ENCODE results near the gene C1QTNF4. TPM values are rescaled to one million over a fixed set of nuclear protein-coding genes. Genes with fewer than 3 reads are reported as not detected.

Gene C1QTNF4
- total and polyA plus RNA-seq, 9 of the 15 experiments (the other 6 are each of a cell fraction or from before 2014, with no cell fraction given) = not detected

DNA sequence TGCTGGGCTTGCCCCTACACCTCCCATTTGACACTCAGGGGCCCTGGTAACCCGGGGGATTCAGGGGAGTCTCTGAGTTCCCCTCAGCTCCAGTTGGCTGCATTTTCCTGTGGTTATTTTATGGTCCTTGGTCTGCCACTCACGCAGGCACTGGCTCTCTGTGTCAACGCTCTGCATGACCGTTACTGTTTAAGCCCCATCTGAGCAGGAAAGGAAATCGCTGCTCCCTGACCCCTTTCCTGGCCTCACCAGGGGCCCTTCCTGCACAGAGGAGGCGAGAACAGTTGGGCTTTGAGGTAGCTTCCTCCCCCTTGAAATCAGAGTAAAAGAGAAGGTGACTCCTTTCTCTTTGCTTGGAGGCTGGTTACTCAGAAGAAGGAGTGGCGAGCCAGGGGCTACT is 2.4 kb downstream of the C1QTNF4 start (continued):
- TF ChIP-seq, protein P1, sequence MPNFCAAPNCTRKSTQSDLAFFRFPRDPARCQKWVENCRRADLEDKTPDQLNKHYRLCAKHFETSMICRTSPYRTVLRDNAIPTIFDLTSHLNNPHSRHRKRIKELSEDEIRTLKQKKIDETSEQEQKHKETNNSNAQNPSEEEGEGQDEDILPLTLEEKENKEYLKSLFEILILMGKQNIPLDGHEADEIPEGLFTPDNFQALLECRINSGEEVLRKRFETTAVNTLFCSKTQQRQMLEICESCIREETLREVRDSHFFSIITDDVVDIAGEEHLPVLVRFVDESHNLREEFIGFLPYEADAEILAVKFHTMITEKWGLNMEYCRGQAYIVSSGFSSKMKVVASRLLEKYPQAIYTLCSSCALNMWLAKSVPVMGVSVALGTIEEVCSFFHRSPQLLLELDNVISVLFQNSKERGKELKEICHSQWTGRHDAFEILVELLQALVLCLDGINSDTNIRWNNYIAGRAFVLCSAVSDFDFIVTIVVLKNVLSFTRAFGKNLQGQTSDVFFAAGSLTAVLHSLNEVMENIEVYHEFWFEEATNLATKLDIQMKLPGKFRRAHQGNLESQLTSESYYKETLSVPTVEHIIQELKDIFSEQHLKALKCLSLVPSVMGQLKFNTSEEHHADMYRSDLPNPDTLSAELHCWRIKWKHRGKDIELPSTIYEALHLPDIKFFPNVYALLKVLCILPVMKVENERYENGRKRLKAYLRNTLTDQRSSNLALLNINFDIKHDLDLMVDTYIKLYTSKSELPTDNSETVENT (CRISPR knock-in tag; IDR thresholded peaks at IDR 0.05) = no peak

DNA sequence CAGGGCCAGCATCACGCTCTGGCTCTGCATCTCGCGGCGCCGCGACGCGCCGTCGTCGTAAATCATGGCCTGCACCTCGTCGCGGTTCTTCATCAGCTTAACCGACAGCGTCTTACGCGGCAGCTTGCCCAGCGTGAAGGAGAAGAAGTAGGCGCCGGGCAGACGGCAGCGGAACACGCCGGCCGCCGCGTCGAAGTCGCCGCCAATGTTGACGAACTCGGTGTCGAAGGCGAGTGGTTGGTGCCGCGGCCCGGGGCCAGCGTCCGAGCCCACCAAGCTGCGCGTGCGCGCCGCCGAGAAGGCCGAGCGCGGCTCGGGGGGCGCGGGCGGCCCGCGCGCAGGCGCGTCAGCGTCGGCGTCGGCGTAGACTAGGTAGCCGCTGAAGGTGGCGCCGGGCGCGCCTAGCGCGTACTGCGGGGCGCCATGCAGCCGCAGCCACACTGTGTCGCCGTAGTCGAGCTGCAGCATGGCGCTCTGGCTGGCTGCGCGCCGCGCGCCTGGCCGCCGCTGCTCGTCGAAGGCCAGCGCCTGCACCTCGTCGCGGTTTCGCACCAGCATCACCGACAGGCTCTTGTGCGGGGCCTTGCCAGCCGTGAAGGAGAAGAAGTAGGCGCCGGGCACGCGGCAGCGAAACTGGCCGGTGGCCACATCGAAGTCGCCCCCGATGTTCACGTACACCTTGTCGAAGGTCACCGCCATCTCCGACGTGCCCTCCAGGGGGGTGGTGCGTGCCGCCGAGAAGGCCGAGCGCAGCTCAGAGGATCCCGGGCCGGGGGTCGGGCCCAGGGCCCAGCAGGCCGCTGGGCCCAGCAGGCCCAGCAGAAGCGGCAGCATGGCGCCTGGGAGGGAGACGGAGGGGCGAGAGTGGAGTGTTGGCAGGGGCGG is 4.0 kb downstream of the C1QTNF4 start:
- Histone ChIP-seq H3K4me1 (replicated peaks in 1 of 2; ENCODE audit: control insufficient read depth in 2 of 2, insufficient read depth in 2 of 2, low read length in 2 of 2) (peaks cover 0 to 21% of the 10 kb centered on the region in 2 experiments; a peak in 2 of 5 replicates), H4K20me1 (replicated peaks; ENCODE audit: control insufficient read depth, insufficient read depth, low read length) (no peaks in the 10 kb centered on the region), H3K4me3 (no peak overlapping the region), H3K9me3 (replicated peaks; ENCODE audit: control insufficient read depth, insufficient read depth, low read depth, low read length) (no peaks in the 10 kb centered on the region), H3K27me3 (ENCODE audit: control insufficient read depth in 2 of 2, insufficient read depth in 2 of 2, low read length in 2 of 2) (peaks cover 21 to 29% of the 10 kb centered on the region in 2 experiments), H3K27ac (ENCODE audit: extremely low read depth, low read depth, low read length) (no peak overlapping the region), H3K9me1 (ENCODE audit: control insufficient read depth, insufficient read depth, low read length) (peaks cover 3% of the 10 kb centered on the region), H3K79me2 (ENCODE audit: control insufficient read depth, insufficient read depth, low read length) (no peaks in the 10 kb centered on the region), H2AFZ (ENCODE audit: low read depth, low read length) (no peak overlapping the region), H3K9ac (ENCODE audit: insufficient read depth in 1 of 2, low read depth in 2 of 2, low read length in 2 of 2) (no peak overlapping the region), H3K4me2 (ENCODE audit: insufficient read depth, low read length) (no peak overlapping the region), H3K36me3 (ENCODE audit: control insufficient read depth, insufficient read depth, low read length) (peaks cover under 1% of the 10 kb centered on the region; the same call in 1 of the 3 replicates)
- DNase-seq (ENCODE audit: extremely low read depth in 1 of 4, low spot score in 3 of 4) (no peak), FAIRE-seq (no peak), ATAC-seq (no peak)
- BruUV-seq (replicated peaks) = no TSS peak
- intact Hi-C loops (cut with micrococcal nuclease) (no loop called here), in situ Hi-C loops (cut with MboI) (no loop called here)
- POLR2A ChIA-PET = no interaction called here
- CTCF ChIA-PET (ENCODE audit: low intra/inter-chr PET ratio) = no interaction called here
- TF ChIP-seq, protein P2, sequence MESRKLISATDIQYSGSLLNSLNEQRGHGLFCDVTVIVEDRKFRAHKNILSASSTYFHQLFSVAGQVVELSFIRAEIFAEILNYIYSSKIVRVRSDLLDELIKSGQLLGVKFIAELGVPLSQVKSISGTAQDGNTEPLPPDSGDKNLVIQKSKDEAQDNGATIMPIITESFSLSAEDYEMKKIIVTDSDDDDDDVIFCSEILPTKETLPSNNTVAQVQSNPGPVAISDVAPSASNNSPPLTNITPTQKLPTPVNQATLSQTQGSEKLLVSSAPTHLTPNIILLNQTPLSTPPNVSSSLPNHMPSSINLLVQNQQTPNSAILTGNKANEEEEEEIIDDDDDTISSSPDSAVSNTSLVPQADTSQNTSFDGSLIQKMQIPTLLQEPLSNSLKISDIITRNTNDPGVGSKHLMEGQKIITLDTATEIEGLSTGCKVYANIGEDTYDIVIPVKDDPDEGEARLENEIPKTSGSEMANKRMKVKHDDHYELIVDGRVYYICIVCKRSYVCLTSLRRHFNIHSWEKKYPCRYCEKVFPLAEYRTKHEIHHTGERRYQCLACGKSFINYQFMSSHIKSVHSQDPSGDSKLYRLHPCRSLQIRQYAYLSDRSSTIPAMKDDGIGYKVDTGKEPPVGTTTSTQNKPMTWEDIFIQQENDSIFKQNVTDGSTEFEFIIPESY (CRISPR knock-in tag; IDR thresholded peaks at IDR 0.05) = peak; percentile 83; the same call in 1 of the 2 replicates
- TF ChIP-seq ZNF584 (CRISPR knock-in tag; IDR thresholded peaks at IDR 0.05; ENCODE audit: low read depth) = no peak
- 95% methylated on average over 53 of the region's 122 CpGs for WGBS (ENCODE audit: insufficient coverage, low coverage, missing lambda C conversion rate)

All from K562 (cell line).